Prostate gland (tissue), 2 donors: ENCODE measurements around the gene ARHGEF18. TPM values are rescaled to one million over a fixed set of nuclear protein-coding genes. Genes with fewer than 3 reads are reported as not detected.

Experiments used
- DNase-seq: peaks from one replicate; pipeline ENCODE4 v3.0.0-alpha.2; 2019; ENCODE audit warnings: low spot score
- H3K27ac ChIP-seq, 2 donors: fragments of 200-600 bp; sonication (generic); 2 replicates each; pipeline ENCODE4 v1.5.1; 2017 to 2019
- H3K27me3 ChIP-seq: fragments of 200-600 bp; sonication (generic); replicated peaks from 2 replicates; pipeline ENCODE4 v1.5.1; 2019; ENCODE audit not compliant: insufficient read depth
- H3K36me3 ChIP-seq, 2 donors: fragments of 200-600 bp; sonication (generic); 1 replicate in 1 of 2; 2 replicates in 1 of 2; pipeline versions ENCODE4 v1.5.1 to v1.8.1; 2017 to 2019
- H3K4me1 ChIP-seq: fragments of 200-600 bp; sonication (generic); replicated peaks from 2 replicates; pipeline ENCODE4 v1.5.1; 2019
- H3K4me3 ChIP-seq, 2 donors: fragments of 200-600 bp; sonication (generic); 2 replicates each; pipeline ENCODE4 v1.5.1; 2017 to 2019
- H3K9me3 ChIP-seq: fragments of 200-600 bp; sonication (generic); 2 replicates; pipeline ENCODE4 v1.5.1; 2017
- POLR2A ChIP-seq: fragments of 450-650 bp; IDR thresholded peaks from one replicate; pipeline ENCODE4 v1.6.1; 2016; ENCODE audit warnings: antibody characterized with exemption, mild to moderate bottlenecking
- POLR2AphosphoS5 ChIP-seq: sonication (generic); formaldehyde crosslinking; IDR thresholded peaks from one replicate; pipeline ENCODE4 v1.6.1; 2017; ENCODE audit warnings: antibody characterized with exemption
- WGBS: methylation state at CpG from one replicate; pipeline ENCODE4 v1.1.5; 2018; 5-methylcytosine and 5-hydroxymethylcytosine counted together
- intact Hi-C: fragments of 100-400 bp; cut with DNase I; formaldehyde crosslinking; loops from one replicate; pipeline ENCODE4 v1.14.2; 2022
- total RNA-seq, 2 donors: library from RNA; depleted of rRNA; stranded (reverse); fragments of >200 nt; gene quantifications; one replicate each; pipeline ENCODE4 v1.1.0, GENCODE V29; 2016
- TF ChIP-seq, protein P1 (sequence below), 4 experiments: fragments of 200-600 bp in 2 of 4; fragments of 450-650 bp in 2 of 4; sonication (generic) in 2 of 4; IDR thresholded peaks; 1 replicate in 3 of 4; 2 replicates in 1 of 4; pipeline ENCODE4 v1.5.1; 2016 to 2019; ENCODE audit warnings: antibody characterized with exemption in 4 of 4, mild to moderate bottlenecking in 2 of 4, moderate library complexity in 2 of 4

ARHGEF18 gene
- total RNA-seq, 2 donors from 2014 or later, result 44.5 to 52.3 TPM

GRCh38 chr19:7371001-7371400, 22.3 kb downstream of the ARHGEF18 start:
- Histone ChIP-seq H3K9me3 (no peaks in the 10 kb centered on the region), H3K27me3 (no peaks in the 10 kb centered on the region), H3K4me3 (no peak overlapping the region), H3K36me3 (no peaks in the 10 kb centered on the region), H3K4me1 (no peaks in the 10 kb centered on the region), H3K27ac (no peak overlapping the region)
- 97% methylated on average over 3 of the region's 3 CpGs for whole genome bisulfite sequencing
- DNase-seq, result no peak
- intact Hi-C loops, result no loop called here
- TF ChIP-seq, protein P1, sequence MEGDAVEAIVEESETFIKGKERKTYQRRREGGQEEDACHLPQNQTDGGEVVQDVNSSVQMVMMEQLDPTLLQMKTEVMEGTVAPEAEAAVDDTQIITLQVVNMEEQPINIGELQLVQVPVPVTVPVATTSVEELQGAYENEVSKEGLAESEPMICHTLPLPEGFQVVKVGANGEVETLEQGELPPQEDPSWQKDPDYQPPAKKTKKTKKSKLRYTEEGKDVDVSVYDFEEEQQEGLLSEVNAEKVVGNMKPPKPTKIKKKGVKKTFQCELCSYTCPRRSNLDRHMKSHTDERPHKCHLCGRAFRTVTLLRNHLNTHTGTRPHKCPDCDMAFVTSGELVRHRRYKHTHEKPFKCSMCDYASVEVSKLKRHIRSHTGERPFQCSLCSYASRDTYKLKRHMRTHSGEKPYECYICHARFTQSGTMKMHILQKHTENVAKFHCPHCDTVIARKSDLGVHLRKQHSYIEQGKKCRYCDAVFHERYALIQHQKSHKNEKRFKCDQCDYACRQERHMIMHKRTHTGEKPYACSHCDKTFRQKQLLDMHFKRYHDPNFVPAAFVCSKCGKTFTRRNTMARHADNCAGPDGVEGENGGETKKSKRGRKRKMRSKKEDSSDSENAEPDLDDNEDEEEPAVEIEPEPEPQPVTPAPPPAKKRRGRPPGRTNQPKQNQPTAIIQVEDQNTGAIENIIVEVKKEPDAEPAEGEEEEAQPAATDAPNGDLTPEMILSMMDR (IDR thresholded peaks at IDR 0.05), result no peak
- no peak for TF ChIP-seq POLR2AphosphoS5
- TF ChIP-seq POLR2A, result no peak

DNA sequence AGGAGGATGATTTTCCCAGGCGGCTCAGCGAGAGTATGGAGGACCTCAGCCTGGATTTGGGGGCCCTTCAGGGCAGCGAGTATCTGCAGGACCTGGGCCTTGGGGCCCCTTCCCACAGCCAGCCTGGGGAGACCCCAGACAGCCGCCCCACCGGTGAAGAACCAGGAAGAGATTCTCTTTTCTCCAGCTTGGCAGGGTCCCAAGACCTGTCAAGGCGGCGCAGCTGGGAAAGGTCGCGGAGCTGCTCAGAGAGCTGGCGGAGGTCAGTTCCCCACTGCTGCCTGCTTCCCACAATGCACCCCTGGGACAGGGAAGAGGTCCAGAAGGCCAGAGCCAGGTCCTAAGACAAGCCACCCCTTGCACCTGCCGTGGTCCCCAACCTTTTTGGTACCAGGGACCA, 24.1 kb downstream of the ARHGEF18 start:
- 81% methylated on average over 11 of the region's 11 CpGs for WGBS
- no peak overlapping the region for H3K27ac ChIP-seq

DNA sequence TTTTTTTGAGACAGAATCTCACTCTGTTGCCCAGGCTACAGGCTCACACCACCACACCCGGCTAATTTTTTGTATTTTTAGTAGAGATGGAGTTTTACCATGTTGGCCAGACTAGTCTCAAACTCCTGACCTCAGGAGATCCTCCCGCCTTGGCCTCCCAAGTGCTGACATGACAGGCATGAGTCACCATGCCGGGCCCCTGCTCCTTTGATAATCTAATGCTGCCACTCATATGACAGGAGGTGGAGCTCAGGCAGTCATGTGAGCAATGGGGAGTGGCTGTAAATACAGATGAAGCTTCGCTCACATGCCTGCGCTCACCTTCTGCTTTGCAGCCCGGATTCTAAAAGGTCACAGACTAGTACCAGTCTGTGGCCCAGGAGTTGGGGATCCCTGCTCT, 25.1 kb downstream of the ARHGEF18 start:
- 90% methylated on average over 6 of the region's 6 CpGs for WGBS
- Histone ChIP-seq H3K27ac (no peak overlapping the region), H3K9me3 (no peaks in the 10 kb centered on the region), H3K4me1 (no peaks in the 10 kb centered on the region), H3K27me3 (no peaks in the 10 kb centered on the region), H3K36me3 (no peaks in the 10 kb centered on the region), H3K4me3 (no peak overlapping the region)
- DNase-seq, result no peak
- intact Hi-C loops, result no loop called here
- TF ChIP-seq POLR2A (no peak), POLR2AphosphoS5 (no peak)
- TF ChIP-seq, protein P1 (IDR thresholded peaks at IDR 0.05), result no peak

More for the DNA sequence above, 24.1 kb downstream of the ARHGEF18 start:
- Histone ChIP-seq H3K4me1 (no peaks in the 10 kb centered on the region), H3K27me3 (no peaks in the 10 kb centered on the region), H3K4me3 (no peak overlapping the region), H3K36me3 (no peaks in the 10 kb centered on the region), H3K9me3 (no peaks in the 10 kb centered on the region)
- no peak for DNase-seq
- intact Hi-C loops, result no loop called here
- no peak for TF ChIP-seq POLR2A
- TF ChIP-seq, protein P1 (IDR thresholded peaks at IDR 0.05), result no peak
- no peak for TF ChIP-seq POLR2AphosphoS5

DNA sequence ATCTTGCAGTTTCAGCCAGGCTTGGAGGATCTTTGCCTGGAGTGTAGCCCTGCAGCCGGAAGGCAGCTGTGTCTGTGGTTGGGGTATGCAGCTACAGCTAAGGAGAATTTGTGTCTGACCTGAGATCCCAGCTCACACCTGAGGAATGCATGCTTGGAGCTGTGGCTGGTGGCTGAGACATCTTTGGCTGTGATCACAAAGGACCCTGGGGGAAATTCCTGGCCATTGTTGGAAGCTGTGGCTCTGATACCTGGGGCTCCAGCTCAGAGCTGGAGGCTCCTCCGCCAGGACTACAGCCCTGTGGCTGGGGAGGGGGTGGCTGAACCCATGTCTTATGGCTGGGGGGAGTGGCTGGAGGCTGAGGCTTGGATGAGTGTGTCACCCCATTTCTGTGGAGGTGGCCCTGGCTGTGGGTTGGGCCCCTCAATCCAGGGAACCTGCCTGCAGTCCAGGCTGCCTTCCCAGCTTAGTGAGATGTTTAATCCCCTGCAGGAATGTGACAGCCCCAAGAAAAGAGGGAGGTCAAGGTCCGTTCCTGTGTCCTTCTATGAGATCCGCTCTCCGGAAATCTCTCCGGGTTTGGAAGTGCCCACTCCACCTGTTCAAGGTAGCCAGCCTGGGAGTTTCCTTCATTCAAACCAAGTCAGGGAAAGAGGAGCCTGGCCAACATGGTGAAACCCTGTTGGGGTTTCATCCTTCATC, 27.6 kb downstream of the ARHGEF18 start:
- no peak overlapping the region for H3K27ac ChIP-seq
- H3K4me3 ChIP-seq, result no peak overlapping the region
- DNase-seq, result no peak
- no peaks in the 10 kb centered on the region for H3K36me3 ChIP-seq
- TF ChIP-seq POLR2A (no peak), POLR2AphosphoS5 (no peak)
- TF ChIP-seq, protein P1 (IDR thresholded peaks at IDR 0.05), result no peak
- no peaks in the 10 kb centered on the region for H3K4me1 ChIP-seq
- no peaks in the 10 kb centered on the region for H3K9me3 ChIP-seq
- intact Hi-C loops, result no loop called here
- WGBS, result 87% methylated on average over 6 of the region's 6 CpGs
- H3K27me3 ChIP-seq, result no peaks in the 10 kb centered on the region

DNA sequence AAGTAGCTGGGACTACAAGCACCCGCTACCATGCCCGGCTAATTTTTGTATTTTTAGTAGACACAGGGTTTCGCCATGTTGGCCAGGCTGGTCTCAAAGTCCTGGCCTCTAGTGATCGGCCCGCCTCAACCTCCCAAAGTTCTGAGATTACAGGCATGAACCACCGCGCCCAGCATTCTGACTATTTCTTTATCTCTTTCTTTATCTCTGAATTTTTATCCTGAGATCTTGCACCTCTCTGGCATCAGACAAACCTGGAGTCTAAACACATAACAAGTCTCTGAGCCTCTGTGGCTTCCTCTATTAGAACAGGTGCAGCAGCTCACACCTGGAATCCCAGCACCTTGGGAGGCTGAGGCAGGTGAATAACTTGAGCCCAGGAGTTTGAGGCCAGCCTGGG, 28.5 kb downstream of the ARHGEF18 start:
- no peaks in the 10 kb centered on the region for H3K27me3 ChIP-seq
- H3K27ac ChIP-seq, result no peak overlapping the region
- intact Hi-C loops, result no loop called here
- H3K4me1 ChIP-seq, result no peaks in the 10 kb centered on the region
- no peak overlapping the region for H3K4me3 ChIP-seq
- H3K9me3 ChIP-seq, result no peaks in the 10 kb centered on the region
- no peaks in the 10 kb centered on the region for H3K36me3 ChIP-seq
- TF ChIP-seq, protein P1 (IDR thresholded peaks at IDR 0.05), result no peak
- TF ChIP-seq POLR2AphosphoS5, result no peak
- no peak for TF ChIP-seq POLR2A
- WGBS, result 95% methylated on average over 7 of the region's 7 CpGs
- no peak for DNase-seq
